HEK293T (cell line): ENCODE results near the gene AQP12B.

Experiments used
- CTCF ChIA-PET: fragments of 350-600 bp; formaldehyde crosslinking; extraction: SDS; loops from one replicate; lab custom pipeline; 2021; ENCODE audit warnings: antibody characterized with exemption, inconsistent platforms; lab: Yijun Ruan, JAX
- POLR2A ChIA-PET: fragments of 350-600 bp; formaldehyde crosslinking; extraction: SDS; loops from one replicate; lab custom pipeline; 2020; ENCODE audit warnings: antibody characterized with exemption, inconsistent platforms; lab: Yijun Ruan, JAX
- DNase-seq: peaks from one replicate; pipeline ENCODE4 v3.0.0; 2012; ENCODE audit warnings: mixed read lengths; ENCODE audit errors: extremely low spot score
- ARNT ChIP-seq: fragments of 450-650 bp; IDR thresholded peaks from 2 replicates; pipeline ENCODE4 v1.6.1; 2017; ENCODE audit warnings: mild to moderate bottlenecking
- BHLHE40 ChIP-seq: fragments of 450-650 bp; IDR thresholded peaks from 2 replicates; pipeline ENCODE4 v1.6.1; 2016; ENCODE audit warnings: mild to moderate bottlenecking, moderate library complexity, borderline replicate concordance
- CTBP1 ChIP-seq: fragments of 450-650 bp; IDR thresholded peaks from 2 replicates; pipeline ENCODE4 v1.6.1; 2016; ENCODE audit warnings: borderline replicate concordance
- ELF4 ChIP-seq: fragments of 450-650 bp; IDR thresholded peaks from 2 replicates; pipeline ENCODE4 v1.6.1; 2017; ENCODE audit warnings: antibody characterized with exemption
- FOXA1 ChIP-seq: fragments of 450-650 bp; IDR thresholded peaks from 2 replicates; pipeline ENCODE4 v1.6.1; 2016; ENCODE audit warnings: mild to moderate bottlenecking
- FOXK2 ChIP-seq: fragments of 450-650 bp; IDR thresholded peaks from 2 replicates; pipeline ENCODE4 v1.6.1; 2016; ENCODE audit warnings: mild to moderate bottlenecking
- FOXM1 ChIP-seq: fragments of 450-650 bp; IDR thresholded peaks from 2 replicates; pipeline ENCODE4 v1.6.1; 2017; ENCODE audit warnings: mild to moderate bottlenecking, borderline replicate concordance
- HDGF ChIP-seq: fragments of 450-650 bp; IDR thresholded peaks from 2 replicates; pipeline ENCODE4 v1.6.1; 2017; ENCODE audit warnings: antibody characterized with exemption, borderline replicate concordance
- L3MBTL2 ChIP-seq: fragments of 450-650 bp; conservative IDR thresholded peaks from 2 replicates; pipeline ENCODE4 v1.6.1; 2016; ENCODE audit warnings: mild to moderate bottlenecking
- LEF1 ChIP-seq: fragments of 450-650 bp; IDR thresholded peaks from 2 replicates; pipeline ENCODE4 v1.6.1; 2017; ENCODE audit warnings: mild to moderate bottlenecking, borderline replicate concordance
- NFRKB ChIP-seq: fragments of 450-650 bp; IDR thresholded peaks from 2 replicates; pipeline ENCODE4 v1.6.1; 2016; ENCODE audit warnings: mild to moderate bottlenecking, moderate library complexity
- PKNOX1 ChIP-seq: fragments of 450-650 bp; IDR thresholded peaks from 2 replicates; pipeline ENCODE4 v1.6.1; 2016
- SP1 ChIP-seq: fragments of 450-650 bp; IDR thresholded peaks from 2 replicates; pipeline ENCODE4 v1.6.1; 2017
- SUZ12 ChIP-seq: fragments of 450-650 bp; IDR thresholded peaks from 2 replicates; pipeline ENCODE4 v1.6.1; 2016; ENCODE audit warnings: mild to moderate bottlenecking
- TARDBP ChIP-seq: fragments of 450-650 bp; IDR thresholded peaks from 2 replicates; pipeline ENCODE4 v1.6.1; 2016
- ZNF384 ChIP-seq: fragments of 450-650 bp; IDR thresholded peaks from 2 replicates; pipeline ENCODE4 v1.6.1; 2016

Gene AQP12B

GRCh38 chr2:240724431-240724830 is 41.7 kb upstream of the AQP12B start:
- no peak for DNase-seq
- TF ChIP-seq PKNOX1 (no peak), SP1 (no peak), FOXA1 (no peak), L3MBTL2 (no peak), ELF4 (no peak), BHLHE40 (no peak), LEF1 (no peak), TARDBP (no peak), CTBP1 (no peak), HDGF (no peak), ZNF384 (no peak)
- ChIA-PET POLR2A (no interaction called here), CTCF (interaction anchor here (0.6 kb wide), 1 partner anchor 18 kb away, joined by 3 read pairs; no protein-coding TSS in a partner anchor)

GRCh38 chr2:240723851-240724250 is 41.2 kb upstream of the AQP12B start:
- CTCF ChIA-PET = interaction anchor here (0.6 kb wide), 1 partner anchor 18 kb away, joined by 3 read pairs; no protein-coding TSS in a partner anchor
- POLR2A ChIA-PET = no interaction called here
- TF ChIP-seq NFRKB = no peak
- TF ChIP-seq L3MBTL2 = no peak
- TF ChIP-seq HDGF = no peak
- TF ChIP-seq LEF1 = no peak
- TF ChIP-seq FOXA1 = no peak
- no peak for TF ChIP-seq ZNF384
- TF ChIP-seq SP1 = no peak
- no peak for DNase-seq

GRCh38 chr2:240722796-240723735 is 40.4 kb upstream of the AQP12B start:
- TF ChIP-seq ELF4 = no peak
- TF ChIP-seq BHLHE40 = no peak
- no peak for TF ChIP-seq ZNF384
- TF ChIP-seq FOXA1 = no peak
- TF ChIP-seq L3MBTL2 = no peak
- no peak for TF ChIP-seq HDGF
- TF ChIP-seq SP1 = no peak
- no peak for TF ChIP-seq LEF1
- no peak for TF ChIP-seq FOXM1
- no peak for TF ChIP-seq SUZ12
- no peak for TF ChIP-seq FOXK2
- TF ChIP-seq NFRKB = no peak
- no peak for TF ChIP-seq TARDBP
- TF ChIP-seq CTBP1 = no peak
- no peak for TF ChIP-seq PKNOX1
- no peak for TF ChIP-seq ARNT
- CTCF ChIA-PET = interaction anchor here (0.7 kb wide), 1 partner anchor 12 kb away, joined by 3 read pairs; no protein-coding TSS in a partner anchor
- POLR2A ChIA-PET = no interaction called here
- DNase-seq = no peak

- no peak for DNase-seq
- POLR2A ChIA-PET = no interaction called here
- CTCF ChIA-PET = no interaction called here
- no peak for TF ChIP-seq FOXK2
- TF ChIP-seq TARDBP = no peak
- no peak for TF ChIP-seq SP1
- no peak for TF ChIP-seq PKNOX1
- TF ChIP-seq LEF1 = no peak
- no peak for TF ChIP-seq HDGF
- TF ChIP-seq FOXM1 = no peak
- TF ChIP-seq L3MBTL2 = no peak
- no peak for TF ChIP-seq CTBP1
- TF ChIP-seq BHLHE40 = no peak
- no peak for TF ChIP-seq ELF4
- TF ChIP-seq NFRKB = no peak
- no peak for TF ChIP-seq SUZ12
- no peak for TF ChIP-seq ZNF384
- no peak for TF ChIP-seq FOXA1
Measured at GRCh38 chr2:240722376-240722775, 39.7 kb upstream of the AQP12B start.

GRCh38 chr2:240721596-240722180 is 39.0 kb upstream of the AQP12B start:
- no peak for DNase-seq
- no peak for TF ChIP-seq FOXA1
- TF ChIP-seq CTBP1 = no peak
- no peak for TF ChIP-seq FOXK2
- no peak for TF ChIP-seq HDGF
- TF ChIP-seq ARNT = no peak
- no peak for TF ChIP-seq TARDBP
- no peak for TF ChIP-seq LEF1
- TF ChIP-seq BHLHE40 = no peak
- no peak for TF ChIP-seq PKNOX1
- no peak for TF ChIP-seq SP1
- POLR2A ChIA-PET = no interaction called here
- CTCF ChIA-PET = no interaction called here
